Measurements from ENCODE around the gene GPR15.

GRCh38 chr3:98514948-98515347, 16.8 kb upstream of the GPR15 start:
- TF ChIP-seq SIN3A (IDR thresholded peaks at IDR 0.05; ENCODE audit: borderline replicate concordance, insufficient read depth, low read length): no peak
- no peak for TF ChIP-seq TAF1 (IDR thresholded peaks at IDR 0.05; ENCODE audit: borderline replicate concordance, insufficient read depth, low read length)
- TF ChIP-seq POLR2AphosphoS5 (IDR thresholded peaks at IDR 0.05; ENCODE audit: low read depth, low read length): no peak

Measured in PFSK-1 (cell line).